Measurements from ENCODE around the gene FAM90A26.
"Not testable (repeated sequence)": the region's sequence is repeated elsewhere in the genome, so short reads cannot be mapped to it uniquely, and the experiment has no call there.

The FAM90A26 gene

DNA sequence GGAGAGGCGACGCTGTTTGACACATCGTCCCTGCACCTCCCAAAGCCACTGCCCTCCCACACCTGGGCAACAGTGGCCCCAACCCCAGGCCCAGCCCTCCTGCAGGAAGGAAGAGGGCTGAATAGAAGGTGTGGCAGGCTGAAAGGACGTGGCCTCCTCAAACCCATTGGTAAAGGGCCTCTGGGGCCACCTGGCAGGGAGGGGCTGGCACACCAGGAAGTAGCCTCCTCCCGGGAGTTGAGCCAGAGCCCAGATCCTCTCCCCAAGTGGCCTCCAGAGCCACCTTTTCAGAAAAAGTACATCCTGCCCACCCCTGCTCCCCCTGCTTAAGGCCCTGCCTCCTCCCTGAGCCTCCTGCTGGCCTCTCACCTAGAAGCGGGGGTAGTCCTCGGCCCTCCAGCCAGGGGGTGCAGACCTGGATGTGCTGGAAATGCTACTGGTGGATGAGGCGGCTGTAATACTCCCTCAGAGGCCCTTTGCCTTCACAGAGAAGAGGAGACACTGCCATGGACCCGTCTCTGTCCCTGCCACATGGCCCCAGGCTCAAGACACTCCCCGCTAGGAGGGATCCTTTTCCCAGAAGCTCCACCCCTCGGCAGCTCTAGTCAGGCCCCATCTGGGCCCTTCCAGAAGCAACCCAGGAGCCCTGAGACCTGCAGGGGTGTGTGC, at the start of gene FAM90A26:
Gene FAM90A26, plus strand, starts transcription at position 619 of the 669 bp plus-strand sequence. CDS start 2,764 bp downstream, outside the sequence.
- DNase-seq (ENCODE audit: low read depth); H3K4me3 ChIP-seq (ENCODE audit: control insufficient read depth, low read depth, low read length): not testable (repeated sequence)

DNA sequence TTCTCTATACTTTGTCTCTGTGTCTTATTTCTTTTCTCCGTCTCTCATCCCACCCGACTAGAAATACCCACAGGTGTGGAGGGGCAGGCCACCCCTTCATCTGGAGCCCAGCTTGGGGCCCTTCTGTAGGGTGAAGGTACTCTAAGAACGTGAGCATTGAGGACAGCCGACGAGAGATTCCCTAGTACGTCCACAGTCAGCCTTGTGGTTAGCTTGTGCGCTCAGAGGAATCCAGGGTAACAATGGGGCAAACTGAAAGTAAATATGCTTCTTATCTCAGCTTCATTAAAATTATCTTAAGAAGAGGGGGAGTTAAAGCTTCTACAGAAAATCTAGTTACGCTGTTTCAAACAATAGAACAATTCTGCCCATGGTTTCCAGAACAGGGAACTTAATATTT, 47.5 kb upstream of the FAM90A26 start:
- DNase-seq (ENCODE audit: low read depth); H3K4me3 ChIP-seq (ENCODE audit: control insufficient read depth, low read depth, low read length): not testable (repeated sequence)

GRCh38 chr4:9123572-9124007, 46.6 kb upstream of the FAM90A26 start:
- not testable (repeated sequence) for H3K4me3 ChIP-seq (ENCODE audit: control insufficient read depth, low read depth, low read length)
- peak; percentile 39 for DNase-seq (ENCODE audit: low read depth)
- TF ChIP-seq, protein P1, sequence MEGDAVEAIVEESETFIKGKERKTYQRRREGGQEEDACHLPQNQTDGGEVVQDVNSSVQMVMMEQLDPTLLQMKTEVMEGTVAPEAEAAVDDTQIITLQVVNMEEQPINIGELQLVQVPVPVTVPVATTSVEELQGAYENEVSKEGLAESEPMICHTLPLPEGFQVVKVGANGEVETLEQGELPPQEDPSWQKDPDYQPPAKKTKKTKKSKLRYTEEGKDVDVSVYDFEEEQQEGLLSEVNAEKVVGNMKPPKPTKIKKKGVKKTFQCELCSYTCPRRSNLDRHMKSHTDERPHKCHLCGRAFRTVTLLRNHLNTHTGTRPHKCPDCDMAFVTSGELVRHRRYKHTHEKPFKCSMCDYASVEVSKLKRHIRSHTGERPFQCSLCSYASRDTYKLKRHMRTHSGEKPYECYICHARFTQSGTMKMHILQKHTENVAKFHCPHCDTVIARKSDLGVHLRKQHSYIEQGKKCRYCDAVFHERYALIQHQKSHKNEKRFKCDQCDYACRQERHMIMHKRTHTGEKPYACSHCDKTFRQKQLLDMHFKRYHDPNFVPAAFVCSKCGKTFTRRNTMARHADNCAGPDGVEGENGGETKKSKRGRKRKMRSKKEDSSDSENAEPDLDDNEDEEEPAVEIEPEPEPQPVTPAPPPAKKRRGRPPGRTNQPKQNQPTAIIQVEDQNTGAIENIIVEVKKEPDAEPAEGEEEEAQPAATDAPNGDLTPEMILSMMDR (IDR thresholded peaks at IDR 0.05; ENCODE audit: control insufficient read depth, insufficient read depth, low read depth, low read length, missing control alignments), result peak; percentile 69

DNA sequence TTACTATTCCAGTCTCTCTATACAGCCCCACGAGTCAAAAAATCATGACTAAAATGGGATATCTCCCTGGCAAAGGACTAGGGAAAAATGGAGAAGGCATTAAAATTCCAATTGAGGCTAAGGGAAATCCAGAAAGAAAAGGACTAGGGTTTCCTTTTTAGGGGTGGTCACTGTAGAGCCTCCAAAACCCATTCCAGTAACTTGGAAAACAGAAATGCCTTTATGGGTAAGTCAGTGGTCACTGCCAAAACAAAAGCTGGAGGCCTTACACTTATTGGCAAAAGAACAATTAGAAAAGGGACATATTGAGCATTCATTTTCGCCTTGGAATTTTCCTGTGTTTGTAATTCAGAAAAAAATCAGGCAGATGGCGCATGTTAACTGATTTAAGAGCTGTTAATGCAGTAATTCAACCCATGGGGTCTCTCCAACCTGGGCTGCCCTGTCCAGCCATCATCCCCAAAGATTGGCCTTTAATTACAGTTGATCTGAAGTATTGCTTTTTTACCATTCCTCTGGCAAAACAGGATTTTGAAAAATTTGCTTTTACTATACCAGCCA, 44.5 kb upstream of the FAM90A26 start:
- DNase-seq (ENCODE audit: low read depth); H3K4me3 ChIP-seq (ENCODE audit: control insufficient read depth, low read depth, low read length): not testable (repeated sequence)

DNA sequence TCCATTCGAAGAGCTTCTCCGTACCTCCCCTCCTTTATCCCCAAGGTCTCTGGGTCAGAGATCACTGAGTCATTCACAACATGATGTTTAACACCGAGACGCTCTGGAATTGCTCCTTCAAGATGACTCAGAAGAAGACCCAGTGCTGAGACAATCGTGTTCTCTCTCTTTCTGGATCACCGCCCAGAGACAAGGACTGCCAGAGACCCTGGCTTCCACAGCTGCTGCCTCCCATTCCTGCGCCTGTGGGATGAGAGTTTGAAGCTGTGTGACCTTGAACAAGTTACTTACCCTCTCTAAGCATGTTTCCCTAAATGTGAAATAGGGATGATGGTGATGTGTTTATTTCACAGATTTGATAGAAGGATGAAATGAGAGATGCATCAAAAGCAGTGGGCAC, 38.8 kb upstream of the FAM90A26 start:
- not testable (repeated sequence) for H3K4me3 ChIP-seq (ENCODE audit: control insufficient read depth, low read depth, low read length); DNase-seq (ENCODE audit: low read depth)

- not testable (repeated sequence) for DNase-seq (ENCODE audit: low read depth); H3K4me3 ChIP-seq (ENCODE audit: control insufficient read depth, low read depth, low read length)
Observed at GRCh38 chr4:9132849-9133248, 37.4 kb upstream of the FAM90A26 start.

DNA sequence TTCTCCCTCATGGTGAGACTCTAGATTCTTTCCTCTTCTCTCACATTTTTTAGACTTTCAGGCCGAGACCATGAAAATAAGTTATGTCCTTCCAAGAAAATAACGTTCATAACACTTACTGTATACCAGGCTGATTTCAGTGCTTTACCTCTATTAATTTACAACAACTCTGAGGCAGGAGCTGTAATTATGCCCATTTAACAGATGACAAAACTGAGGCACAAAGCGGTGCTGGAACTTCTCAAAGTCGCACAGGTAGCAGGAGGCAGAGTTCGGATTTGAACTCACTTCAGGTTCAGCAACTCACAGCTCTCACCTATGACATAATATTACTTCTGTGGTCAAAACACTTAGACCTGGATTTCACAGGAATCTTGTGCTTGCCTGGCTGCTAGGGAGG, 36.2 kb upstream of the FAM90A26 start:
- not testable (repeated sequence) for H3K4me3 ChIP-seq (ENCODE audit: control insufficient read depth, low read depth, low read length); DNase-seq (ENCODE audit: low read depth)

- not testable (repeated sequence) for DNase-seq (ENCODE audit: low read depth); H3K4me3 ChIP-seq (ENCODE audit: control insufficient read depth, low read depth, low read length)
Observed at GRCh38 chr4:9134556-9134955, 35.7 kb upstream of the FAM90A26 start.

GRCh38 chr4:9141050-9141449, 29.2 kb upstream of the FAM90A26 start:
- DNase-seq (ENCODE audit: low read depth); H3K4me3 ChIP-seq (ENCODE audit: control insufficient read depth, low read depth, low read length): not testable (repeated sequence)

DNA sequence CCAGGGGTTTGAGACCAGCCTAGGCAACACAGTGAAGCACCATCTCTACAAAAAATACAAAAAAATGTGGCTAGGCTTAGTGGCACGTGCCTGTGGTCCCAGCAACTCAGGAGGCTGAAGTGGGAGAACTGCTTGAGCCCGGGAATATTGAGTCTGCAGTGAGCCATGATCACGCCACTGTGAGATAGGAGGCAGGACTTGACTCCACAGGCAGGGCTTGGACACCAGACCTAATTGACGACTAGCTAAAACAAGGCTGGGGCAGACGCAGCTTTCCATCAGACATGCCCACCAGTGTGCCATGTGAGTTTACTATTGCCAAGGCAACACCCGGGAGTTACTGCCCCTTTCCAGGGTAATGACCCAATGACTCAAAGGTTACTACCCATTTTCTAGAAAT, 27.4 kb upstream of the FAM90A26 start:
- DNase-seq (ENCODE audit: low read depth); H3K4me3 ChIP-seq (ENCODE audit: control insufficient read depth, low read depth, low read length): not testable (repeated sequence)

- TF ChIP-seq, protein P1 (IDR thresholded peaks at IDR 0.05; ENCODE audit: control insufficient read depth, insufficient read depth, low read depth, low read length, missing control alignments), result no peak
- H3K4me3 ChIP-seq (ENCODE audit: control insufficient read depth, low read depth, low read length), result no peak overlapping the region
- DNase-seq (ENCODE audit: low read depth), result no peak
Observed at GRCh38 chr4:9143421-9144080, 26.7 kb upstream of the FAM90A26 start.

All from AG09309 (cell line).